ENCODE data around the gene ERGIC1.

ERGIC1 gene

DNA sequence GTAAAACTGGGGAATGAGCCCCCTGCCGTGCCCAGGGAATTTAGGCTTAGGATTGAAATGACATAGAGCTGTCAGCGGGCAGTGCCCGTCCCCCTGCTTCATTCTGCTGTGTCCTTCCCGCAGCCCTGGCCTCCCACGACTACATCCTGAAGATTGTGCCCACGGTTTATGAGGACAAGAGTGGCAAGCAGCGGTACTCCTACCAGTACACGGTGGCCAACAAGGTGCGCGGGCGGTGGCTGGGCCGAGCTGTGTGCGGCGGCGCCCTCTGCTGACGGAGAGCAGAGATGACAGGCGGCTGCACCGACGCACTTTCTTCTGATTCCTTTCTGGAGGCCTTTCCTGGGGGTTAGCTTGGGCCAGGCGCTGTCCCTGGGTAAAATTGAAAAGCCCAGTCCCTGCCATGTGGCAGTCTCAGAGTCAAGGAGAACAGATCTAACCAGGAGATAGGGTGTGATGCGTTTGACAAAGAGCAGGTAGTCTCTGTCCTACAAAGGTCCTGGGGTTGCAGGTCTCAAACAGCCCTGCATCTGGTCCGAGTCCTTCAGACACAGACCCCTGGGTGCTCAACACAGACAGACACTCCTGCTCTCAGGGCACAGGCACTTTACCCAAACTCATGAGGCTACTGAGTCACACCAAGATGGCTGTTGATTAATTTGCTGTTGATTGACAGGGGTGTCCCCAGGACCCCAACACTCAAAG is 98.4 kb downstream of the ERGIC1 start:
- TF ChIP-seq EZH2phosphoT487 (conservative IDR thresholded peaks at IDR 0.05; ENCODE audit: low read length) = no peak
- TF ChIP-seq, protein P1, sequence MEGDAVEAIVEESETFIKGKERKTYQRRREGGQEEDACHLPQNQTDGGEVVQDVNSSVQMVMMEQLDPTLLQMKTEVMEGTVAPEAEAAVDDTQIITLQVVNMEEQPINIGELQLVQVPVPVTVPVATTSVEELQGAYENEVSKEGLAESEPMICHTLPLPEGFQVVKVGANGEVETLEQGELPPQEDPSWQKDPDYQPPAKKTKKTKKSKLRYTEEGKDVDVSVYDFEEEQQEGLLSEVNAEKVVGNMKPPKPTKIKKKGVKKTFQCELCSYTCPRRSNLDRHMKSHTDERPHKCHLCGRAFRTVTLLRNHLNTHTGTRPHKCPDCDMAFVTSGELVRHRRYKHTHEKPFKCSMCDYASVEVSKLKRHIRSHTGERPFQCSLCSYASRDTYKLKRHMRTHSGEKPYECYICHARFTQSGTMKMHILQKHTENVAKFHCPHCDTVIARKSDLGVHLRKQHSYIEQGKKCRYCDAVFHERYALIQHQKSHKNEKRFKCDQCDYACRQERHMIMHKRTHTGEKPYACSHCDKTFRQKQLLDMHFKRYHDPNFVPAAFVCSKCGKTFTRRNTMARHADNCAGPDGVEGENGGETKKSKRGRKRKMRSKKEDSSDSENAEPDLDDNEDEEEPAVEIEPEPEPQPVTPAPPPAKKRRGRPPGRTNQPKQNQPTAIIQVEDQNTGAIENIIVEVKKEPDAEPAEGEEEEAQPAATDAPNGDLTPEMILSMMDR (IDR thresholded peaks at IDR 0.05; ENCODE audit: insufficient read depth, low read length, poor library complexity, severe bottlenecking) = peak; percentile 93
- Histone ChIP-seq H3K27me3 (ENCODE audit: low read length) (no peaks in the 10 kb centered on the region), H3F3A (ENCODE audit: insufficient read depth) (no peaks in the 10 kb centered on the region), H3K4me3 (ENCODE audit: insufficient read depth, low read length, poor library complexity, severe bottlenecking) (no peak overlapping the region), H3K9ac (ENCODE audit: low read length) (no peak overlapping the region), H4K20me1 (ENCODE audit: low read depth, low read length) (no peaks in the 10 kb centered on the region), H2AFZ (ENCODE audit: low read depth, low read length, severe bottlenecking) (no peak overlapping the region), H3K36me3 (ENCODE audit: low read length) (no peaks in the 10 kb centered on the region), H3K27ac (ENCODE audit: low read depth, low read length) (no peak overlapping the region), H3K9me2 (replicated peaks; ENCODE audit: insufficient read depth, low read length) (no peaks in the 10 kb centered on the region), H3K79me2 (ENCODE audit: insufficient read depth, low read length) (no peaks in the 10 kb centered on the region), H3K9me3 (ENCODE audit: insufficient read depth, low read length) (no peaks in the 10 kb centered on the region), H3K4me2 (ENCODE audit: low read depth, low read length, poor library complexity, severe bottlenecking) (no peak overlapping the region)

DNA sequence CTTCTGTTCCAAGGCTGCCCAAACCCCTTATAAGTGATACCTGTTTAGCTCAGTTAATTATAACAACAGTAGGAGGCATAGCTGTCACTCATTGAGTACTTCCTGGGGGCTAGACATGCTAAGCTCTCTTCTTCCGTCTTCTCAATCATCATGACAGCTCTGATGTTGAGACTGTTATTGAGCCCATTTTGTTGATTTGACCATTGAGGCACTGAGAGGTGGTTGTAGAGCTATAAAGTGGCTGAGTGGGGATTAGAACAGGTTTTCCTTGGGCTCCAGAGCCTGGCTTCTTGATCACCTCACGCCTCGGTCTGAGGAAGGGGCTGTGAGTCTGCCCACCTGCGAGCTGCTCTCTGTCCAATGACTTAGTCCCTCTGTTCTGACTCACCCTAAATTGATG is 99.2 kb downstream of the ERGIC1 start:
- H3K4me2 ChIP-seq (ENCODE audit: low read depth, low read length, poor library complexity, severe bottlenecking) = no peak overlapping the region
- no peaks in the 10 kb centered on the region for H3F3A ChIP-seq (ENCODE audit: insufficient read depth)
- H4K20me1 ChIP-seq (ENCODE audit: low read depth, low read length) = no peaks in the 10 kb centered on the region
- no peak overlapping the region for H3K27ac ChIP-seq (ENCODE audit: low read depth, low read length)
- H3K9me2 ChIP-seq (replicated peaks; ENCODE audit: insufficient read depth, low read length) = no peaks in the 10 kb centered on the region
- H3K9me3 ChIP-seq (ENCODE audit: insufficient read depth, low read length) = no peaks in the 10 kb centered on the region
- H3K36me3 ChIP-seq (ENCODE audit: low read length) = no peaks in the 10 kb centered on the region
- no peaks in the 10 kb centered on the region for H3K27me3 ChIP-seq (ENCODE audit: low read length)
- H3K9ac ChIP-seq (ENCODE audit: low read length) = no peak overlapping the region
- H3K79me2 ChIP-seq (ENCODE audit: insufficient read depth, low read length) = no peaks in the 10 kb centered on the region
- H3K4me3 ChIP-seq (ENCODE audit: insufficient read depth, low read length, poor library complexity, severe bottlenecking) = no peak overlapping the region
- no peak overlapping the region for H2AFZ ChIP-seq (ENCODE audit: low read depth, low read length, severe bottlenecking)
- TF ChIP-seq, protein P1 (IDR thresholded peaks at IDR 0.05; ENCODE audit: insufficient read depth, low read length, poor library complexity, severe bottlenecking) = no peak
- no peak for TF ChIP-seq EZH2phosphoT487 (conservative IDR thresholded peaks at IDR 0.05; ENCODE audit: low read length)

DNA sequence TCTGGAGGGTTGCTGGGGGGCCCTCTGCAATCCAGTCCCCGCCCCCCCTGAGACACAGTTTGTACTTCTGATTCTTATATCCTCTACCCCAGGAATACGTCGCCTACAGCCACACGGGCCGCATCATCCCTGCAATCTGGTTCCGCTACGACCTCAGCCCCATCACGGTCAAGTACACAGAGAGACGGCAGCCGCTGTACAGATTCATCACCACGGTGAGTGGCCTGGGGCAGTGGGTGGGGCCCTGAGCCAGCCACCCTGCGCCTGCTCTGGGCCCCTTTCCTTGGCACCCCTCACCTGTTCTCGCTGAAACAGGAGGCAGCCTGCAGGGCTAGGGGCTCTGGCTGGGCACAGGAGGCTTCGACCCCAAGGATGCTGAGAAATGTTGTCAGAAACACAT is 101.0 kb downstream of the ERGIC1 start:
- H3K36me3 ChIP-seq (ENCODE audit: low read length) = no peaks in the 10 kb centered on the region
- no peak overlapping the region for H2AFZ ChIP-seq (ENCODE audit: low read depth, low read length, severe bottlenecking)
- H3K4me3 ChIP-seq (ENCODE audit: insufficient read depth, low read length, poor library complexity, severe bottlenecking) = no peak overlapping the region
- H3K9me2 ChIP-seq (replicated peaks; ENCODE audit: insufficient read depth, low read length) = no peaks in the 10 kb centered on the region
- no peak overlapping the region for H3K27ac ChIP-seq (ENCODE audit: low read depth, low read length)
- H3K9ac ChIP-seq (ENCODE audit: low read length) = no peak overlapping the region
- no peaks in the 10 kb centered on the region for H3K79me2 ChIP-seq (ENCODE audit: insufficient read depth, low read length)
- no peak overlapping the region for H3K4me2 ChIP-seq (ENCODE audit: low read depth, low read length, poor library complexity, severe bottlenecking)
- H4K20me1 ChIP-seq (ENCODE audit: low read depth, low read length) = no peaks in the 10 kb centered on the region
- TF ChIP-seq, protein P1 (IDR thresholded peaks at IDR 0.05; ENCODE audit: insufficient read depth, low read length, poor library complexity, severe bottlenecking) = no peak
- no peak for TF ChIP-seq EZH2phosphoT487 (conservative IDR thresholded peaks at IDR 0.05; ENCODE audit: low read length)
- no peaks in the 10 kb centered on the region for H3K27me3 ChIP-seq (ENCODE audit: low read length)
- H3K9me3 ChIP-seq (ENCODE audit: insufficient read depth, low read length) = no peaks in the 10 kb centered on the region
- H3F3A ChIP-seq (ENCODE audit: insufficient read depth) = no peaks in the 10 kb centered on the region
